Stimulated activated CD8-positive, alpha-beta memory T cell treated with anti-CD3 and anti-CD28 coated beads, Interleukin-15, amount 100 ng/mL, for 1 hour (primary cell): ENCODE results near the gene JAGN1.
"Not testable (repeated sequence)": the region's sequence is repeated elsewhere in the genome, so short reads cannot be mapped to it uniquely, and the experiment has no call there.

Source experiments
- DNase-seq: peaks from one replicate; pipeline ENCODE4 v3.0.0-alpha.2; 2020; ENCODE audit warnings: low read depth

JAGN1 gene

GRCh38 chr3:9867106-9867505 is 23.3 kb upstream of the JAGN1 start:
- DNase-seq, result no peak

GRCh38 chr3:9869955-9870354 is 20.5 kb upstream of the JAGN1 start:
- no peak for DNase-seq

- no peak for DNase-seq
These were observed 19.4 kb upstream of the JAGN1 start for GRCh38 chr3:9870978-9871377.

GRCh38 chr3:9872067-9872466 is 18.3 kb upstream of the JAGN1 start:
- not testable (repeated sequence) for DNase-seq

GRCh38 chr3:9875448-9875847 is 15.0 kb upstream of the JAGN1 start:
- DNase-seq, result no peak

DNA sequence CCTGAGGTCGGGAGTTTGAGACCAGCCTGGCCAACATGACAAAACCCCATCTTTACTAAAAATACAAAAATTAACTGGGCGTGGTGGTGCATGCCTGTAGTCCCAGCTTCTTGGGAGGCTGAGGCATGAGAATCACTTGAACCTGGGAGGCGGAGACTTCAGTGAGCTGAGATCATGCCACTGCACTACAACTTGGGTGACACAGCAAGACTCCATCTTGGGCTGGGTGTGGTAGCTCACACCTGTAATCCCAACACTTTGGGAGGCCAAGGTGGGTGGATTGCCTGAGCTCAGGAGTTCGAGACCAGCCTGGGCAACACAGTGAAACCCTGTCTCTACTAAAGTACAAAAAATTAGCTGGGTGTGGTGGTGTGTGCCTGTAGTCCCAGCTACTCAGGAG is 14.2 kb upstream of the JAGN1 start:
- not testable (repeated sequence) for DNase-seq

GRCh38 chr3:9876991-9877390 is 13.4 kb upstream of the JAGN1 start:
- DNase-seq, result no peak

- no peak for DNase-seq
These were observed 11.7 kb upstream of the JAGN1 start for GRCh38 chr3:9878700-9879099.

DNA sequence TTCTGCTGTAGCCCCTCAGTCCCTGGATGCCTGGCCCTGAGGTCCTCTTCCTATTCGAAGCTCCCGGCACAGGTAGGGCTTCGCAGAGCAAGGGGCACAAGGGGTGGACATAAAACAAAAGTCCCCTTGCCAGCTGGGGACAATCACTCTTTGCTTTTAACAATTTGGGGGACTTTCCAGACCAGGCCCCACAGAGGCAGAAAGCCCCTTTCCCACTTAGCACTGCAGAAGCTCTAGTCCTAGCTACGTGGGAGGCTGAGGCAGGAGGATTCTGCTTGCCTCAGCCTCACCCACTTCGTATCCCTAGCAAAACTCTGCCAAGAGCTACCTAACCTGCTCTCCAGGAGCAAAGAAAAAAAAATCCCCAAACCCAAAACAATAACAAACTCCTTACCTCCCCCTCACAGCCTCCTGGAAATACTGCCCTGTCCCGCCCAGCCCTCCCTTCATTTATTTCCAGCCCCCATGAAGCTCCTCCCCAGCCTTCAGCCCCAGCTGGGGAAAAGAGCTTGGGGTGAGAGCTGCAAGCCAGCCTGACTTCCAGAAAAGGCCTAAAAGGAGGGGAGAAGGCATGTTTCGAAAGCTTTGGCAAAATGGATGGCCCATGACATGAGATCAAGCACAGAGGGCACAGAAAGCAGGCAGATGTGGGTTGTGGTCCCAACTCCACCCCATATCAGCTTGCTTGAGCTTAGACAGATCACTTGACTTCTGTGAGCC is 10.4 kb upstream of the JAGN1 start, which contains the start of gene CIDEC:
Gene CIDEC (minus strand): TSS at position 424 of the 720 bp plus-strand sequence. CDS start 1,767 bp downstream, outside the sequence.
- no peak for DNase-seq

DNA sequence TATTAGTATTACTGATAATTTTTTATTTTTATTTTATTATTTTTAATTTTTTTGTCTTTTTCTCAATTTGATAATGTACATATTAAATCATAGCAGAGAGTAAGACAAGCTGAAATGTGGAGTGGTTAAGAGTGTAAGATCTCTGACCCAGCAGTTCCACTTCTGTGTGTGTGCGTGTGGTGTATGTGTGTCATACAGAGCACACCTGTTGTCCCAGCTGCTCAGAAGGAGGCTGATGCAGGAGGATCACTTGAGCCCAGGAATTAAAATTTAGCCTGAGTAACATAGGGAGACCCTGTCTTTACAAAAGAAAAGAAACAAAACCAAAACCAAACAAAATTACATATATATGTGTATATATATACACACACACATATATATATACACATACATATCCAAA is 9.0 kb upstream of the JAGN1 start:
- no peak for DNase-seq

GRCh38 chr3:9883706-9884554 is 6.5 kb upstream of the JAGN1 start:
- no peak for DNase-seq

- no peak for DNase-seq
These were observed 5.8 kb upstream of the JAGN1 start for GRCh38 chr3:9884555-9885165.

DNA sequence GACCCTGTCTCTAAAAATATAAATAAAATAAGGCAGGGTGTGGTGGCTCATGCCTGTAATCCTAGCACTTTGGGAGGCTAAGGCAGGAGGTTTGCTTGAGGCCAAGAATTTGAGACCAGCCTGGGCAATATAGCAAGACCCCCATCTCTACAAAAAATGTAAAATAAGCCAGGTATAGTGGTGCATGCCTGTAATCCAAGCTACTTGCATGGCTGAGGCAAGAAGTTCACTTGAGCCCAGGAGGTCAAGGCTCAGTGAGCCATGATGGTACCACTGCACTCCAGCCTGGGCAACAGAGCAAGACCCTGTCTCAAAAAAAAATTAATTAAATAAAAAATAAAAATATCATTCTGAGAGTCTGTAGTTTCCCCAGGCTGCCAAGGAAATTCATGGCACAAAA is 4.1 kb upstream of the JAGN1 start:
- DNase-seq, result no peak

DNA sequence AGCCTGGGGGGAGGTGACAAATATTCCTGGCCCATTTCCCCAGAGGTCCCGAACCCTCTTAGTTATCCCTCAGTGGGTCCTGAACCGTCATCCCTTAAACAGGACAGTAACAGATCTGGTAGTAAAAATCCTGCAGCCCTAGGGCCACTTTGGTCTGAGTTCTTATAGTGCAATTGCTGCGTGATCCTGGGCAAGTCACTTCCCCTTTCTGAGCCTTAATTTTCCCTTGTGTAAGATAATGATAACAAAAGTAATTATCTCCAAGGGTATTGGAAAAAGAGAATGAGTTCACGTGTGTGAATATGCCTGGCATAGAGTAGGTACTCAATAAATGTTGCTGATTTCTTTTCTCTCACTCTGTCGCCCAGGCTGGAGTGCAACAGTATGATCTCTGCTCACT is 2.9 kb upstream of the JAGN1 start:
- DNase-seq, result no peak

GRCh38 chr3:9888540-9888939 is 1.9 kb upstream of the JAGN1 start:
- no peak for DNase-seq

- no peak for DNase-seq
These were observed 1.0 kb upstream of the JAGN1 start for GRCh38 chr3:9889405-9889804.

DNA sequence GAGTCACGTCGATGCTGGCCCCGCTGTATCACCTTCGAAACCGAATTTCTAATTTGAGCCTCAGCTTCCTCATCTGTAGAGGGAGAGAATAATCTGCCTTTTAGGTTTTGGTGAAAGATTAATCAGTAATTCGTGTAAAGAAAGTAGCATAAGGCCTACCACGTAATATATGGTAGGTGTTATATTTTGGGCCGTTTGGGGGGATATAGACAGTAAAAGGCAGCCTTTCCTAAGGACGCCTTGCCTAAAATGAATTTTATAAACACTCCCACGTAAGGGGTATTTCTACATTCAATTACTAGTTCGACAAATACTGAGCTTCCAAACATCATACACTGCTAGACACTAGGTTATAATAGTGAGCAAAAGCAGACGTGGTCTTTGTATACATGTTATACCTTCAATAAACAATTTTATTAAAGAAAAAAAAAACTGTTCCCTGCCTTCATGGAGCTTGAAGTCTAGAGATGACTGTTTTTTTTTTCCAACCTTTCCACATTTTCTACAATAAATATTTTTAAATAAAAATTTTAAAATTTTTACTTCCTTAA is 737 bp downstream of the JAGN1 start:
- no peak for DNase-seq

GRCh38 chr3:9893739-9894138 is 3.3 kb downstream of the JAGN1 start:
- no peak for DNase-seq

GRCh38 chr3:9895715-9896114 is 5.3 kb downstream of the JAGN1 start:
- DNase-seq, result not testable (repeated sequence)

- not testable (repeated sequence) for DNase-seq
These were observed 6.5 kb downstream of the JAGN1 start for GRCh38 chr3:9896755-9897407.

- no peak for DNase-seq
These were observed 7.3 kb downstream of the JAGN1 start for GRCh38 chr3:9897408-9898372.
